Measurements from ENCODE around the gene BCAS4.

GRCh38 chr20:50821994-50822393 is 27.1 kb downstream of the BCAS4 start:
- TF ChIP-seq CTCF (conservative IDR thresholded peaks at IDR 0.05 in 1 of 2, IDR thresholded peaks at IDR 0.05 in 1 of 2; ENCODE audit: extremely low read depth in 1 of 2, insufficient read depth in 1 of 2, low read depth in 1 of 2, low read length in 2 of 2) (no peak), EZH2 (IDR thresholded peaks at IDR 0.05; ENCODE audit: borderline replicate concordance, low read length) (no peak)
